GM21825 (cell line): ENCODE data around the gene DNAJC15.
"Not testable (repeated sequence)": the region's sequence is repeated elsewhere in the genome, so short reads cannot be mapped to it uniquely, and the experiment has no call there.

Source experiments
- ATAC-seq: cut with Tn5 transposase; IDR thresholded peaks from one replicate; pipeline ENCODE4 v1.9.1; 2021; ENCODE audit warnings: mild to moderate bottlenecking, moderate library complexity; ENCODE audit not compliant: unreplicated experiment

DNAJC15 gene

GRCh38 chr13:43042410-43042921, 19.1 kb downstream of the DNAJC15 start:
- ATAC-seq = no peak

GRCh38 chr13:43044720-43045301, 21.4 kb downstream of the DNAJC15 start:
- no peak for ATAC-seq

DNA sequence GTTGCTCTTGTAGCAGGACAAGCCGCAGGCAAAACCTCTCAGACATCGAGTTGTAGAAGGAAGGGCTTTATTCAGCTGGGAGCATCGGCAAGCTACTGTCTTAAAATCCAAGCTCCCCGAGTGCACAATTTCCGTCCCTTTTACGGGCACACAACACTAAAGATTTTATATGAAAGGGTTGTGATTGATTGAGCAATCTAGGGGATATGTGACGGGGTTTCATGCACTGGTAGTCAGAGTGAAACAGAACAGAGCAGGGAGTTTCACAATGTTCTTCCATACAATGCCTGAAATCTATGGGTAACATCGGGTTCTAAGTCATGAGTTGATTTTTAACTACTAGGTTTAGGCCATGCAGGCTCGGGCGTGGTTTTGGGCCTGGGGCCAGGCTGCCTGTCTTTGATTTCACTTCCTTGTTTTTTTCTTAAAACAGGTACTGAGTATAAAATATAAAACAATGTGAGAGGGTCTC, 22.0 kb downstream of the DNAJC15 start:
- ATAC-seq = not testable (repeated sequence)

GRCh38 chr13:43046259-43046658, 22.9 kb downstream of the DNAJC15 start:
- ATAC-seq = no peak

GRCh38 chr13:43054803-43055802, 31.7 kb downstream of the DNAJC15 start:
- ATAC-seq = peak; percentile 38

DNA sequence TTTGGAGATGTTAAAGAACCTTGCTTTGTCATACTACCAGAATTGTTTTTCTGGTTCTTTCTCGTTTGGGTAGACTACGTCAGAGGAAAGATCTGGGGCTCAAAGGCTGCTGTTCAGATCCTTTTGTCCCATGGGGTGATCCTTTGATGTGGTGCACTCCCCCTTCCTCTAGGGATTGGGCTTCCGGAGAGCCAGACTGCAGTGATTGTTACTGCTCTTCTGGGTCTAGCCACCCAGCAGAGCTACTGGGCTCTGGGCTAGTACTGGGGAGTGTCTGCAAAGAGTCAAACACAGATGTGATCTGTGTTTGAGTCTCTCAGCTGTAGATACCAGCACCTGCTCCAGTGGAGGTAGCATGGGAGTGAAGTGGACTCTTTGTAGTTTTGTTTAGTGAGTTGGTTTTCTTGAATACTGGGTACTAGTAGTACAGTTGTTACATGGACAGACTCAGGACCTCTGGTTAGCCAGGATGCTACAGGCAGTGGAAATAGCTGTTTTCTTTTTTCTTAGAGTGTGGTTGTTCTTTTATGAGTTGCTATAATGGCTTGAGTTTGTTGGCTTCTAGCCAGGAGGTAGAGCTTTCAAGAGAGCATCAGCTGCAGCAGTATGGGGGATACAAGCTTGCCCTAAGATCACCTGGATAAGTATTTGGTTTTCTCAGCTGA, 34.4 kb downstream of the DNAJC15 start:
- ATAC-seq = no peak

- no peak for ATAC-seq
These were observed 34.9 kb downstream of the DNAJC15 start for GRCh38 chr13:43058318-43058674.

DNA sequence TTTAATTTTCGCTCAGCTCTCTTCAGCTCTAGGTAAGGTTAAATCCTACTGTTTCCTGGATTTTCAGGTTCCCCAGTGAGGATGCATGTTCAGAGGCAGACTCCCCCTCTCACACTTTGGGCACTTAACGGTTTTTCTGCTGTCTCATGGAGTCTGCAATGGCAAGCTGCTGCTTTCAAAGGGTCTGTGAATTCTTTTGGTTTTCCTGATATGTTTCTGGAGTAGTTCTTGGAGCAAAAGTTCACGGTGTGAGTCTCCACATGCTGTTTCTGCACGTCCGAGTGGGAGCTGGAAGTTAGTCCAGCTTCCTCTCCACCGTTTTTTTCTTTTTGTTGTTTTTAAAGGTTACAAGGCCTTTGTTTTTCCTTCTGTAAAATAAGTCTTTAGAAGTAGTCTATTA, 35.4 kb downstream of the DNAJC15 start:
- ATAC-seq = no peak

DNA sequence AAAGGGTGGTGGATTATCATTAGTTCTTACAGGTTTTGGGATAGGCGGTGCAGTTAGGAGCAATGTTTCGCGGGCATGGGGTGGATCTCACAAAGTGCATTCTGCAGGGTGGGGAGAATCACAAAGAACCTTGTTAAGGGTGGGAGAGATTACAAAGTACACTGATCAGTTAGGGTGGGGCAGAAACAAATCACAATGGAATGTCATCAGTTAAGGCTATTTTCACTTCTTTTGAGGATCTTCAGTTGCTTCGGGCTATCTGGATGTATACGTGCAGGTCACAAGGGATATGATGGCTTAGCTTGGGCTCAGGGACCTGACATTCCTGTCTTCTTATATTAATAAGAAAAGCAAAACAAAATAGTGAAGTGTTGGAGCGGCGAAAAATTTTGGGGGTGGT, 36.4 kb downstream of the DNAJC15 start:
- not testable (repeated sequence) for ATAC-seq

DNA sequence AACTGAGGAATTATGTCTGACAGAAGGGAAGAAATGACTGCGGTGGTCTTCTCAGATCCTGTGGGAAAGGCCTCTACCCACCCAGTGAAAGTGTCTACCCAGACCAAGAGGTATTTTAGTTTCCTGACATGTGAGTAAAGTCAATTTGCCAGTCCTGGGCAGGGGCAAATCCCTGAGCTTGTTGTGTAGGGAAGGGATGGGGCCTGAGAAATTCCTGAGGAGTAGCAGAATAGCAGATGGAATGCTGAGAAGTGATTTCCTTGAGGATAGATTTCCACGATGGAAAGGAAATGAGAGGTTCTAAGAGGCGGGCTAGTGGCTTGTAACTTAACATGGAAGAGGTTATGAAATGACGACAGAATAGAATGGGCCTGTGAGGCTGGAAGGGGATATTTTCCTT, 37.4 kb downstream of the DNAJC15 start:
- not testable (repeated sequence) for ATAC-seq

- no peak for ATAC-seq
These were observed 38.3 kb downstream of the DNAJC15 start for GRCh38 chr13:43061496-43062280.

GRCh38 chr13:43071824-43072223, 48.4 kb downstream of the DNAJC15 start:
- no peak for ATAC-seq

DNA sequence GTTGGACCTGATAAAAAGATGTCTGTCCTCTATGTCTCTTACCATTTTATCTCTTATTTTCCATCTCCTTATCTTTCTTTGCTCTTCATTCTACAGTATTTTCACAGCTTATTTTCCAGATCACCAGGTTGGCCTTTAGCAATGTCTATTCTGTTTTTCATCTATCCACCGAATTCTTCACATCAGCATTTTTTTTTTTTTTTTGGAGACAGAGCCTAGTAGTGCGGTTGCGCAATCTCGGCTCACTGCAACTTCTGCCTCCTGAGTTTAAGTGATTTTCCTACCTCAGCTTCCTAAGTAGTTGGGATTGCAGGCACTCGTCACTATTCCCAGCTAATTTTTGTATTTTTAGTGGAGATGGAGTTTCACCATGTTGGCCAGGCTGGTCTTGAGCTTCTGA, 49.0 kb downstream of the DNAJC15 start:
- ATAC-seq = no peak

GRCh38 chr13:43074824-43075510, 51.6 kb downstream of the DNAJC15 start:
- peak; percentile 66 for ATAC-seq

DNA sequence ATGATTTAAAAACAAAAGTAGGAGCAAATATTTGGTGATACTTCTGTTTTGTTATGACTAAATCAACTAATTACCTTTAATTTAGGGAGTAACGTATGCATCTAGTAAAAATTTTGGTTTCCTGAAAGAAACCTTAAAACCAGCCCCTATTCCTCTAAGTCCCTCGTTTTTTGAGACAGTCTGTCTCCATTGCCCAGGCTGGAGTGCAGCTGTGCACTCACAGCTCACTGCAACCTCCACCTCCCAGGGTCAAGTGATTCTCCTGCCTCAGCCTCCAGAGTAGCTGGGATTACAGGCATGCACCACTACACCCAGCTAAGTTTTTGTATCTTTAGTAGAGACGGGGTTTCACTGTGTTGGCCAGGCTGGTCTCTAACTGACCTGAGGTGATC, 52.1 kb downstream of the DNAJC15 start:
- not testable (repeated sequence) for ATAC-seq

- ATAC-seq = no peak
These were observed 53.7 kb downstream of the DNAJC15 start for GRCh38 chr13:43077046-43077445.

DNA sequence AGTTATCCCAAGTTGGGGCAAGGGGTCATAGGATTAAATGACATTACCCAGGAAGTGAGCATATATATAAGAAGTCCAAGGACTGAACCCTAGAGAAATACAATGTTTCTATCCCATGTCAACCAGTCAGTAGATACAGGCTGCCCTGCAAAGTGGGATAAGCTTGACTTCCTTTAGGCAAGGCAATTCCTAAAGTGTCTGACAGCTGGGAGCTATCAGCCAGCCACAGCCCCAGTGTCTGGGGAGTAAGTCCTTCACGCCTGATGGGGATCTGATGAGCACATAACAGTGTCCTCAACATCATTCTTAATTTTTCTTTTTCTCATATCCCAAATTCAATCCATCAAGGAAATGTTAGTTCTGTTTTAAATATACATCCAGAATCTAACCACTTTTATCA, 54.1 kb downstream of the DNAJC15 start:
- ATAC-seq = no peak

GRCh38 chr13:43077906-43078305, 54.5 kb downstream of the DNAJC15 start:
- ATAC-seq = no peak

DNA sequence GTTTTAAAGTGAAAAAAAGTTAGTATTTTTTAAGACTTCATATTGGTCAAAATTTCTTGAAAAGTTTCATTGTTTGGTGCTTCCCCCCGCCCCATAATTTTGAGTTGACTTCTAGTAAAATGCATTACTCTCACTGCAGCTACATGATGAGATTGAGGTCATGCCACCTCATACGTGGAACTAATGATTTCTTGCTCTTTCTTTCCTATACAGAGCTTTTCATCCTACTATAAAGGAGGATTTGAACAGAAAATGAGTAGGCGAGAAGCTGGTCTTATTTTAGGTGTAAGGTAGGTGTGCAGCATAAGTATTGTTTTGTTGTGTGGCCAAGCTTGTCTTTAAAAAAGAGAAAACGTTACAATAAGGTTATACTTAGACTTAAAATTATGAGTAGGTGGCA, 55.0 kb downstream of the DNAJC15 start:
- ATAC-seq = no peak

DNA sequence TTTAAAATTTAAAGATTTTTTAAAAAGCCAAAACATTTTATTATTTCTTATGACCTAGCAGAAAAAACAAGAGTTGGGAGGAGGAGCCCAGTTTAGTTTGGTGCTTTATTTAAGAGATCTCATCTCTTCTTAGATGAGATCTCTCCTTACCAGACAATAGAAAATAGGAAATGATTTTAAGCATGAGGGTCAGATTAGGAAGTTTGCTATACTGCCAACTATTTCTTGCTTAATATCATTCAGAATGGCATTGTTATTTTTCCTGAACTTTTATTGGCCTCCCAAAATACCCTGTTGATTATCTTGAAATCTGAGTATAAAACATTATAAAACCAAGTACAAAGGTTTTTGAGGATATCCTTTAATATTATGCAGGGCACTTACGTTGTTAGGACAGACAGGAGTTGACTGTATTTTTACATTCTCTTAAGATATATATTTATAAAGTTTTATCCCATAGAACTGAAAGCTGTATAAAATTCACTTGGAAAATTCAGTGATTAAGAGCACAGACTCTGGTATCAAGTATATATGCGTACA, 56.1 kb downstream of the DNAJC15 start:
- no peak for ATAC-seq
